ENCODE results near the gene DDX24.
A peak's percentile ranks its signal among the peaks of the same experiment; 100 is the strongest.

Gene DDX24, protein sequence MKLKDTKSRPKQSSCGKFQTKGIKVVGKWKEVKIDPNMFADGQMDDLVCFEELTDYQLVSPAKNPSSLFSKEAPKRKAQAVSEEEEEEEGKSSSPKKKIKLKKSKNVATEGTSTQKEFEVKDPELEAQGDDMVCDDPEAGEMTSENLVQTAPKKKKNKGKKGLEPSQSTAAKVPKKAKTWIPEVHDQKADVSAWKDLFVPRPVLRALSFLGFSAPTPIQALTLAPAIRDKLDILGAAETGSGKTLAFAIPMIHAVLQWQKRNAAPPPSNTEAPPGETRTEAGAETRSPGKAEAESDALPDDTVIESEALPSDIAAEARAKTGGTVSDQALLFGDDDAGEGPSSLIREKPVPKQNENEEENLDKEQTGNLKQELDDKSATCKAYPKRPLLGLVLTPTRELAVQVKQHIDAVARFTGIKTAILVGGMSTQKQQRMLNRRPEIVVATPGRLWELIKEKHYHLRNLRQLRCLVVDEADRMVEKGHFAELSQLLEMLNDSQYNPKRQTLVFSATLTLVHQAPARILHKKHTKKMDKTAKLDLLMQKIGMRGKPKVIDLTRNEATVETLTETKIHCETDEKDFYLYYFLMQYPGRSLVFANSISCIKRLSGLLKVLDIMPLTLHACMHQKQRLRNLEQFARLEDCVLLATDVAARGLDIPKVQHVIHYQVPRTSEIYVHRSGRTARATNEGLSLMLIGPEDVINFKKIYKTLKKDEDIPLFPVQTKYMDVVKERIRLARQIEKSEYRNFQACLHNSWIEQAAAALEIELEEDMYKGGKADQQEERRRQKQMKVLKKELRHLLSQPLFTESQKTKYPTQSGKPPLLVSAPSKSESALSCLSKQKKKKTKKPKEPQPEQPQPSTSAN

DNA sequence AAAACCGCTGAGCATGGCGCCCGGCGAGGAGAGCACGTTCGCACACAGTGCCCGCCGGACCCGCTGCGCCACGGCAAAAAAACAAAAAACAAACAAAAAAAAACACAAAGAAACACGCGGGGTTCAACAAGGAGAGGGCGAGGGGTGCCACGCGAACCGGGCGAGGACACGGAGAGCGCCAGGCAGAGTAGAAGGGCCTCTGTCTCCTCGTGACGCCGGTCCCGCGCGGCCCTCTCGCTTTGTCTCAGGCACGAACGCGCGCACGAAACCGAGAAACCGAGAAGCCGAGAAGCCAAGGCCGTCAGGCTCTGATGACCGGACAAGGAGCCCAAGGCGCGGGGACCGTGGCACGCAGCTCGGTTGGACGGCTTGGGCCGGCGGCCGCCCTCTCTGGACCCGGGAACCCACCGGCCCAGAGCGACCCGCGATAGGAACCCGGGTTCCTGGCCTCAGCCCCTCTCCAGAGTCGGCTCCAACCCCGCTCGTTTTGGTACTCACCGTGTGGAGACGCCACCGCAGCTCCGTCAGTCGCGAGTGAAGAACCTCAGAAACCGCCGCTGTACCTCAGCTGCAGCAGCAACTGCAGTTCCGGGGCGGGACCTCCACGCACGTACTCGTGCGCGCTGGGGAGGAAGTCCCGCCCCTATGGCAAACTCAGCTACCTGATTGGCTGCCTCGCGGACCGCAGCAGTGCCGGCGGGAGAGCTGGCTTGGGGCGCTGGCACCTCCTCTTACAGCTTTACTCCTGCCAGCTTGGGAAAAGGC, at the start of gene DDX24, which contains the start of gene IFI27L1:
DDX24 (minus strand) TSS at position 582 of the 765 bp plus-strand sequence. CDS start 1,460 bp downstream, outside the sequence.
IFI27L1 (plus strand) TSS at position 690 of the 765 bp plus-strand sequence. CDS start 15,628 bp downstream, outside the sequence.
- no peaks in the 10 kb centered on the region for H3K27me3 Mint-ChIP-seq (ENCODE audit: low read depth)
- peaks cover 41% of the 10 kb centered on the region for H3K4me1 Mint-ChIP-seq (ENCODE audit: low read depth)
- H3K36me3 Mint-ChIP-seq (ENCODE audit: low read depth) = peaks cover 32% of the 10 kb centered on the region
- H3K4me3 Mint-ChIP-seq = peak within 1 kb of the TSS; percentile 100
- peak within 1 kb of the TSS; percentile 100 for H3K27ac Mint-ChIP-seq
- no peaks in the 10 kb centered on the region for H3K9me3 Mint-ChIP-seq

DNA sequence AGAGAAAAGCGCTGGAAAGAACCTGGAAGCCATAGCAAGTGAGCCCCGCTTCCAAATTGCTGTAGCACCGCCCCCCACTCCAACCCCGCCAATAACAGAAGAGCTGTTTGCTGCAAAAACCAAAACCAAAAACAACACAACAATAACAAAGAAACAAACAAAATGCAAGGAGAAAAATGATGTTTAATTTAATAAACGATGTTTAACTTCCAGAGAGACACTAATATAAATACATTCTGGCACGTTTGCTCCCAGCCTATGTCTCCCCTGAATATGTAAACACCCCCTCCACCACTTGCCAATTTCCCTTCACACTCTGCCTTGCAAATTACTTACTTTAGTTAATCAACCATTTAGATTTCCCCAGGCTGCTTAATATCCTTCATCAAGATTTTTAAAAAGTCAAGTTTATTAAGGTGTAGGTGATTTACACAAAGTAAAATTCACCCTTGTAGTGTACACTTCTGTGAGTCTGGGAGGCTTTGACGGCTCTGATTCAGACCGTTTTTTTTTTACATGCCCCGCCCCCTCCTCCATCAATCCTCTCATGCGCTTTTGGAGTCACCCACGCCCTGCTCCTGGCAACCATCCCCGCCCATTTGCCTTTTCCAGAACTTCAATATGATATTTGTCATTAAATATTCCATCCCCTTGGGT, 48.9 kb upstream of the DDX24 start:
- Mint-ChIP-seq H3K4me3 (peak overlapping the region; percentile 84), H3K27me3 (ENCODE audit: low read depth) (peaks cover 27% of the 10 kb centered on the region), H3K4me1 (ENCODE audit: low read depth) (peaks cover 14% of the 10 kb centered on the region), H3K36me3 (ENCODE audit: low read depth) (peaks cover 3% of the 10 kb centered on the region), H3K27ac (peak overlapping the region; percentile 85), H3K9me3 (peaks cover 4% of the 10 kb centered on the region)

DNA sequence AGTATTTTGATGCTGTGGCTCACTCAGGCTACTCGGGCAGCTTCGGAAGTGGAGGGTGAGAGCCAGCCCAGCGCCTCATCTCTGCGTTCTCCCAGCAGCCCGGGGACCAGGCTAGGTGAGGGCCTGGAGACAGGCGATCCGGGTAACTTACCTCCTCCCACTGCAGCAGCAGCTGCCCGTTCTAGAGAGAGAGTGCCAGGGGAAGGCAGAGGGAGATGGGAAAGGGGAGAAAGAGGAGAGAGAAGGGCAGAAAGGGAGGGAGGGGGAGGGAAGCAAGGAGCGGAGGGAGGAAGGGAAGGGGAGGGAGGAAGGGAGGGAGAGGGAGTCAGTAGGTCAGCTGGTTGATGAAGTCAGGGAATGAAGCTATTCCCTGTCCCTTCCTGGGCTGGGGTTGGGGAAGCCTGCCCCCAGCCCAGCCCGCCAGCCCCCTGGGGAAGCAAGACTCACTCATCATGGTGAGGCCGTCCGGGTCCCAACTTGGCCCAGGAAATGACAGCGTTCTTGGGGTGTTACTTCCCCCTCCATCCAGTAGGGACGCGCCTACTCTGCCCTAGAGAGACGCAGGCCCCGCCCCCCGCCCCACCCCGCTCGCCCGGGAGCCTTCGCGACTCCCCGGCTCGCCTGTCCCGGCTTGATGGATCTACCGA, 48.2 kb upstream of the DDX24 start, which contains the start of gene IFI27L2:
IFI27L2 (minus strand) TSS at position 494 of the 647 bp plus-strand sequence; CDS start at position 454, 40 bp downstream.
- Mint-ChIP-seq H3K36me3 (ENCODE audit: low read depth) (peaks cover 3% of the 10 kb centered on the region), H3K27me3 (ENCODE audit: low read depth) (peaks cover 22% of the 10 kb centered on the region), H3K27ac (peak within 1 kb of the TSS; percentile 85), H3K9me3 (no peaks in the 10 kb centered on the region), H3K4me1 (ENCODE audit: low read depth) (peaks cover 14% of the 10 kb centered on the region), H3K4me3 (peak within 1 kb of the TSS; percentile 84)

DNA sequence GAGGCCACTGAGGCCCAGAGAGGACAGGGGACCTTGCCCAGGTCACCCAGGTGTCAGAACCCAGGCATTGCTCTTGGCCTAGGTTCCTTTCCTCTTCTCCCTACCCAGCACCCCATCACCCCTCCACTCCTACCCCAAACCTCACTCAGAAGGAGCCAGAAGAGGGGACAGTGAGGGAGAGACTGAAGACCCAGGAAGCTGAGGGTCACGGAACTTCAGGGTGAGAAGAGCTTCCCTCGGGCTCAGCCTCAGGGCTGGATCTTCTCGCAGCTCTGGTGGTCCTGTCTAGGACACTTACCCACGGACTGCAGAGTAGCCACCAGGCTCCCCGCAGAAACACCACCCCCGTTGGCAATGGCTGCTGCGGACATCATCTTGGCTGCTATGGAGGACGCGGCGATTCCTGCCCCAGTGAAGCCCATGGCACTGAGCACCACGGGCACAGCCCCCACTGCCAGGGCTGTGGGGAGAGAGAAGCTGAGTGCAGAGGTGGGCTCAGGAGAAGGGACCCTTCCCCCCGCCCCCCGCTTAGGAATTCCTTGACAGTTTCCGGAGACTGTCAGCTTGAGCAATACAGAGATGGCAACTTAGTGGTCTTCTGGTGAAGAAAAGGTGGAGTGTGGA, 47.3 kb upstream of the DDX24 start:
- H3K4me3 Mint-ChIP-seq = peak overlapping the region; percentile 84

DNA sequence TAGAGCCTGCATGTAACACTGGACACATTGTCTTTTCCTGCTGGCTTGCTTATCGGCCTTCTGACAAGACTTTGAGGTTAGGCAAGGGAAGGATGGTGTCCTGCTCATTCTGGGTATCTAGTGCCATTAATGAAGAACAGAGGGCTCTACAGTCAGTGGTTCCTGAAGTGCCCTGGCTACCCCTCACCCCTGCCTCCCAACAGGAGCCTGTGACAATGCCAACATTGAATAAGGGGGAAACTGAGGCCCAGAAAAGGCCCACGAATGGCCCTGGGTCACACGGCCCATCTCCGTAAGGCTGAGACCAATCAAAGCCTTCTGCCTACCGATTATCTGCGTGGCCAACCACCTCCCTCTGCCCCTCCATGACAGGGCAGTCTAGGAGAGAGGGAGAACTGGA, 46.3 kb upstream of the DDX24 start:
- H3K4me3 Mint-ChIP-seq = no peak overlapping the region
- peaks cover 12% of the 10 kb centered on the region for H3K27me3 Mint-ChIP-seq (ENCODE audit: low read depth)
- H3K27ac Mint-ChIP-seq = no peak overlapping the region

More for the DNA sequence above, 47.3 kb upstream of the DDX24 start:
- Mint-ChIP-seq H3K27ac (peak overlapping the region; percentile 85), H3K27me3 (ENCODE audit: low read depth) (peaks cover 15% of the 10 kb centered on the region), H3K36me3 (ENCODE audit: low read depth) (peaks cover 3% of the 10 kb centered on the region), H3K9me3 (no peaks in the 10 kb centered on the region), H3K4me1 (ENCODE audit: low read depth) (peaks cover 14% of the 10 kb centered on the region)

DNA sequence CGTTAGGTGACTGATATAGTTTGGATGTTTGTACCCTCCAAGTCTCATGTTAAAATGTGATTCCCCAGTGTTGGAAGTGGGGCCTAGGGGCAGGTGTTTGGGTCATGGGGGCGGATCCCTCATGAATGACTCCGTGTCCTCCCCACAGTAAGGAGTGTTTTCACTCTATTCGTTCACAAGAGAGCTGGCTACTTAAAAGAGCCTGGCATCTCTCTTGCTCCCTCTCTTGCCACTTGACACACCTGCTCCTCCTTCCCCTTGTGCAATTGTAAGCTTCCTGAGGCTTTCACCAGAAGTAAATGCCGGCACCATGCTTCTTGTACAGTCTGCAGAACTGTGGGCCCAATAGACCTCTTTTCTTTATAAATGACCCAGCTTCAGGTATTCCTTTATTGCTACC, 45.8 kb upstream of the DDX24 start:
- H3K27ac Mint-ChIP-seq = no peak overlapping the region

More for the DNA sequence above, 46.3 kb upstream of the DDX24 start:
- Mint-ChIP-seq H3K9me3 (no peaks in the 10 kb centered on the region), H3K4me1 (ENCODE audit: low read depth) (peaks cover 12% of the 10 kb centered on the region), H3K36me3 (ENCODE audit: low read depth) (peaks cover 3% of the 10 kb centered on the region)

DNA sequence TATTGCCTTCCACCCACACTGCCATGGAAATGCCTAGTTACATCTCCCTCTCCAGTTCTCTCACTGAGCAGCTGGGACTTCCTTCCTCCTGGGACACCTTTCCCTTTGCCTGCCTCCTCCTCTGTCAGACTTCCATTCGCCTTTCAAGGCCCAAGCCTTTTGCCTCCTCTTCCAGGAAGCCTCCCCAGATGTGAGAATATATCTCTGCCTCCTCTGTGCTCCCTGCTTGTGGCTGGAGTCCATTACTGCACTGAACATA, 45.3 kb upstream of the DDX24 start:
- no peaks in the 10 kb centered on the region for H3K9me3 Mint-ChIP-seq
- H3K27ac Mint-ChIP-seq = no peak overlapping the region

More for the DNA sequence above, 45.8 kb upstream of the DDX24 start:
- peaks cover 10% of the 10 kb centered on the region for H3K4me1 Mint-ChIP-seq (ENCODE audit: low read depth)
- H3K9me3 Mint-ChIP-seq = no peaks in the 10 kb centered on the region
- H3K36me3 Mint-ChIP-seq (ENCODE audit: low read depth) = peaks cover 3% of the 10 kb centered on the region
- peaks cover 9% of the 10 kb centered on the region for H3K27me3 Mint-ChIP-seq (ENCODE audit: low read depth)
- H3K4me3 Mint-ChIP-seq = no peak overlapping the region

DNA sequence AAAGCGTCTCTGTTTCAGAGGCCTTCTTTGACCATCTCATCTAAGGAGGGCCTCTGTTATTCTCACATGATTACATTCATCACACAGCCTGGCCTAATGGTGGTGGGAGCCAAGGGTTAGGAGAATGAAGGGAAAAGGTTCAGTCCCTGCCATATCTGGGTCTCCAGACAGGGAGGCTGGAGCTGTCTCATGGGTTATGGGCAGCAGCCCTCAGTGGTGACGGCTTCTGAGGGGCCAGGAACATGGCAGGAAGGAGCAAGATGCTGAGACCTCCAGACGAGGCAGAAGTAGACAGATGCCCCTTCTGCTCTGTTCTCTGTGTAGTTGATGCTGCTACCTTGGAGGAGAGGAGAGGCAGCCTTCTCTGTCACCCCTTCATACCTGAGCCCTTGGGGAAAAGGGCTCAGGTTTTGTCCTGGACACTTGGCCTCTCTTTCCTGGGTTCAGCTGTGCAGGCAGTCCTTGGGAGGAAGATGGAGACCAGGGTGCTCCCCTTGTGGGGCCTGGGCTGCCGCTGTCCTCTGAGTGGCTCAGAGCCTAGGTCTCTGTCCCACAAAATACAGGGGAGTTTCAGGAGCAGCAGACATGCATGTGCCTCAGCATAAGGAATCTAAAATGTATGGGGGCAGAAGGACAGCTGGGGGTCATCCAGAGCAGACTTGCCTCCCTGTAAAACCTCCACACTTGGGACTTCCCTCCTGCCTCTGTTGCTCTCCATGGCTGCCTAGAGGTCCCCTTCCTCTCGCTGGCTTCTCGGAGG, 44.8 kb upstream of the DDX24 start:
- Mint-ChIP-seq H3K4me1 (ENCODE audit: low read depth) (peaks cover 10% of the 10 kb centered on the region), H3K27me3 (ENCODE audit: low read depth) (peaks cover 2% of the 10 kb centered on the region), H3K27ac (no peak overlapping the region), H3K4me3 (no peak overlapping the region), H3K9me3 (peaks cover 4% of the 10 kb centered on the region), H3K36me3 (ENCODE audit: low read depth) (peaks cover 3% of the 10 kb centered on the region)

More for the DNA sequence above, 45.3 kb upstream of the DDX24 start:
- peaks cover 10% of the 10 kb centered on the region for H3K4me1 Mint-ChIP-seq (ENCODE audit: low read depth)
- H3K4me3 Mint-ChIP-seq = no peak overlapping the region
- peaks cover 7% of the 10 kb centered on the region for H3K27me3 Mint-ChIP-seq (ENCODE audit: low read depth)
- peaks cover 3% of the 10 kb centered on the region for H3K36me3 Mint-ChIP-seq (ENCODE audit: low read depth)

DNA sequence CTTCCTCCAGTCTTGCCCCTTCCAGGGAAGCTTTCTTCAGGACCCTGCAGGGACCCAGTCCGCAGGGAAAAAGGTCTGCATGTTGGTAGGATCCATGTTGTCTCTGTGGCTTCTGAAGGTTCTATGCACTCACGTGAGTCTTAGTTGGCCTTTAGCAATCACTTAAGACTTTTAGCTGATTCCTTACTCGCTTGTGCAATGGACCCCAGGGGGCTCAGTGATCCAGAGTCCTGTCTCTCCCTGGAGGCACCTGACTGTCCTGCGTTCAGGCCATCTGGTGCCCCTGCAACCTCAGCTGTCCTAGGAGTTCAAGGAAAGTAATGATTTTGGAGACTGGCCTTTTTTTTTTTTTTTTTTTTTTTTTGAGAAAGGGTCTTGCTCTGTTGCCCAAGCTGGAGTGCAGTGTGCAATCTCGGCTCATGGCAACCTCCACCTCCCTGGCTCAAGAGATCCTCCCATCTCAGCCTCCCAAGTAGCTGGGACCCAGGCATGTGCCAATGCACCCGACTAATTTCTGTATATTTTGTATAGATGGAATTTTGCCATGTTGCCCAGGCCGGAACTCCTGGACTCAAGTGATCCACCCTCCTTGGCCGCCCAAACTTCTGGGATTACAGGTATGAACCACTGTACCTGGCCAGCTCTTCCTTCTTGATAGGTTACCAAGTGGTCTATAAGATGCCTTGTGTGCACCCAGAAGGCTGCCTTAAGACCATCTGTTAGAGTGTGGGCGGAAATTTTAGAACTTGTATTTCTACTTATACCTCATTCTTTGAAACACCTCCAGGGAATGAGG, 43.8 kb upstream of the DDX24 start:
- Mint-ChIP-seq H3K9me3 (peaks cover 10% of the 10 kb centered on the region), H3K4me3 (no peak overlapping the region), H3K27ac (no peak overlapping the region), H3K27me3 (ENCODE audit: low read depth) (peaks cover 2% of the 10 kb centered on the region), H3K36me3 (ENCODE audit: low read depth) (peaks cover 3% of the 10 kb centered on the region), H3K4me1 (ENCODE audit: low read depth) (peaks cover 6% of the 10 kb centered on the region)

DNA sequence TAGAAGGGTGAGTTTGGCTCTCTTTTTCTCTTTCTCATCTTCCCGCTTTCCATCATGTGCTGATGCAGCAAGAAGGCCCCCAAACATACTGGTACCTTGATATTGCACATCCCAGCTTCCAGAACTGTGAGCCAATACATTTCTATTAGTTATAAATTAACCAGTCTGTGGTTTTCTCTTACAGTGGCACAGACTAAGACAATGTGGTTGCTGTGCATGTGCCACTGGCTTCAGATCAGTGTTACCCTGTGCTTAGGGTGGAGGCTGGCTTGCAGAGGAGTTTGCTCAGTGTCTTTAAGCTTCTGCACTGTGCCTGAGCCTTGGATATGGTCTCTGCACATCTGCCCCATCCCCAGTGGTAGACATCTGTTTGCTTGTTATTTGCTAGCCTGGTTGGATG, 42.9 kb upstream of the DDX24 start:
- H3K27ac Mint-ChIP-seq = no peak overlapping the region
- H3K36me3 Mint-ChIP-seq (ENCODE audit: low read depth) = peaks cover 3% of the 10 kb centered on the region
- H3K4me1 Mint-ChIP-seq (ENCODE audit: low read depth) = peaks cover 4% of the 10 kb centered on the region
- H3K9me3 Mint-ChIP-seq = peaks cover 15% of the 10 kb centered on the region
- H3K4me3 Mint-ChIP-seq = no peak overlapping the region
- H3K27me3 Mint-ChIP-seq (ENCODE audit: low read depth) = peaks cover 2% of the 10 kb centered on the region

DNA sequence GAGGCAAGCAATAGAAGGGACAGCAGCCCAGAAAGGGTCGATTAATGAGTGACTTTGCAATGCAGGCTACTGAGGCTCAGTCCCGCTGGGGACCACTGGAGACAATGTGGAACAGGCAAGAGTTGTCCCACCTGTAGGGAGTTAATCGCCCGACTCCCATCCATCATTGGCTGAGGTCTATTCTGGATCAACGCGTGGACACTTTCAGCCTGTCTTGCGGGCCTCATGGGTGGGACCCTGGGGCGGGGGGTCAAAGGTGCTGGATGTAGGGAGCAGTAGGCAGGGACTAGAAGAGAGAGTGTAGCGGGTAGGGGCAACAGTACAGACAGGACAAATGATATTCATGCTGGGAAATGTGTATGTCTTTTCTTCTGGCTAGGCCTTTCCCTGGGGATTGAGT, 42.3 kb upstream of the DDX24 start:
- Mint-ChIP-seq H3K9me3 (peaks cover 15% of the 10 kb centered on the region), H3K4me3 (no peak overlapping the region), H3K36me3 (ENCODE audit: low read depth) (peaks cover 3% of the 10 kb centered on the region), H3K27me3 (ENCODE audit: low read depth) (peaks cover 2% of the 10 kb centered on the region), H3K27ac (no peak overlapping the region), H3K4me1 (ENCODE audit: low read depth) (no peaks in the 10 kb centered on the region)

DNA sequence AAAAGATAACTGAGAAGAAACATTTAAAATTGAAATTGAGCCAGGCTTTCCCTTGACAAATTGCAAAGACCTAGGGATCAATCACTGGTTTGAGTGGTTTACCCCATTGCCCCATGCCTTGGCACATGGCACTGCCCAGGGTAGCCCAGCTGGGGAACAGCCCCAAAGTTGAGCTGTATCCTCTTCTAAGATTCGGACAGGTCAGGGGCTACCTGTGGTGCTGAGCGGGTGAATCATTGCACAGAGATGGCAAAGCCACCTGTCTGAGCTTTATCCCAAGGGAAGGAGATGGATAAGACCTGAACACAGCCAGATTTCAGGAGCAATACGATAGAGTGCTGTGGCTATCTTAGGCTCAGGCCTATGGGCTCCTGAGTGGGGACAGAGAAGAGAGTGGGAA, 41.4 kb upstream of the DDX24 start:
- H3K9me3 Mint-ChIP-seq = peaks cover 15% of the 10 kb centered on the region
- no peak overlapping the region for H3K27ac Mint-ChIP-seq
- no peak overlapping the region for H3K4me3 Mint-ChIP-seq
- H3K27me3 Mint-ChIP-seq (ENCODE audit: low read depth) = peaks cover 2% of the 10 kb centered on the region
- peaks cover 3% of the 10 kb centered on the region for H3K4me1 Mint-ChIP-seq (ENCODE audit: low read depth)
- H3K36me3 Mint-ChIP-seq (ENCODE audit: low read depth) = peaks cover 3% of the 10 kb centered on the region
